Stimulated activated CD4-positive, alpha-beta T cell treated with anti-CD3 and anti-CD28 coated beads, Interleukin-12 subunit alpha, Interleukin-12 subunit beta, amount 100 ng/mL, for 24 hours (primary cell): Measurements from ENCODE around the gene RAPGEF2.
"Not testable (repeated sequence)": the region's sequence is repeated elsewhere in the genome, so short reads cannot be mapped to it uniquely, and the experiment has no call there.

Experiments used
- DNase-seq, 2 experiments: peaks; one replicate each; pipeline ENCODE4 v3.0.0-alpha.2; 2020; ENCODE audit warnings: low read depth in 2 of 2

Gene RAPGEF2

DNA sequence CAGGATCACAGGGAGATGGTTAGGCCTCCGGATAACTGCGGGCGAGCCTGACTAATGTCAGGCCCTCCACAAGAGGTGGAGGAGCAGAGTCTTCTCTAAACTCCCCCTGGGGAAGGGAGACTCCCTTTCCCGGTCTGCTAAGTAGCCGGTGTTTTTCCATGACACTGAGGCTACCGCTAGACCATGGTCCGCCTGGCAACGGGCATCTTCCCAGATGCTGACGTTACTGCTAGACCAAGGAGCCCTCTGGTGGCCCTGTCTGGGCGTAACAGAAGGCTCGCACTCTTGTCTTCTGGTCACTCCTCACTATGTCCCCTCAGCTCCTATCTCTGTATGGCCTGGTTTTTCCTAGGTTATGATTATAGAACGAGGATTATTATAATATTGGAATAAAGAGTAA, 213.0 kb downstream of the RAPGEF2 start:
- not testable (repeated sequence) for DNase-seq

DNA sequence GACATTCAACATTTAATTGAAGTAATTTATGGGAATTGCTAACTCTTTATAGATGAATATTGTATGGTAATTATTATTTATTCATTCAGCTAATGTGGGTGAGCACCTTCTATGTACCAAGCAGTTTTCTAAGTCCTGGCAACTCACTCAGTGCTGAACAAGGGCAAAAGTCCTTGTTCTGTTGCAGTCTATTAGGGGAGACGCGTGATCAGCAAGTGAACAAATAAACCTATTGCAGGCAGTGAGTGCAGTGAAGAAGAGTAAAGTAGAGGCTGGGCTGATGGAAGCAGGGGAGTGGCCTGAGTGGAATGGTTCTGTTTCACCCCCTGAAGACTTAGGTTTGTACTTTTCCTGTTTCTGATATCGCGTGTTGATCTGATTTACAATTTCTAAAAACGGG, 214.3 kb downstream of the RAPGEF2 start:
- DNase-seq: no peak

DNA sequence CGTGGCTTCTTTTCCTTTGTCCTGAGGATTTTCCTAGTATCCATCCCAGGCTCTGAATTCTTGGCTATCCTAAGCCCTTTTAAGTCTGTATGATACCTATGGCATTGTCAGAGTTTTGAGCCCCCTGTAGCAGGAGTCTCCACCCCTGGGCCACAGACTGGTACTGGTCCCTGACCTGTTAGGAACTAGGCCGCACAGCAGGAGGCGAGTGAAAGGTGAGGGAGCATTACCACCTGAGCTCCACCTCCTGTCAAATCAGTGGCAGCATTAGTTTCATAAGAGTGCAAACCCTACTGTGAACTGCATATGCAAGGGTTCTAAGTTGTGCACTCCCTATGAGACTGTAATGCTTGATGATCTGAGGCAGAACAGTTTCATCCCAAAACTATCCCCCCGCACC, 216.1 kb downstream of the RAPGEF2 start:
- no peak for DNase-seq

DNA sequence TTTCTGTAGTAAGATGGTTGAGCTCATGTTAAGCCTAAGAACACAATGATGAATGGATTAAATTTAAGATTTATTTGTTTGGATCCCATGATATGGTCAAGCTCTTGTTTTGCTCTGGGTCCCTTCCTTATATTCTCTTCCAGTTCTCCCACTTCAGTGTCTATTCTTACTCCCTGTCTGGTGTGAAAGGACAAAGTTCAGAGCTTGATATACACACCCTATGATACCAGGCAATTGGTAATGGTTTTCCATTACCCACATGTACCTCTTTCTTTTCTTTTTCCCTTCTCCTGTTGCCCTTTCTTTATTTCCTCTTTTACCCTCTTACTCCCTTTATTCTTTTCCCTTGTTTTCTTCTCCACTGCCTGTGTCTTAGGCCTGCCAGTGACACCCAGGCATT, 223.6 kb downstream of the RAPGEF2 start:
- DNase-seq: no peak

DNA sequence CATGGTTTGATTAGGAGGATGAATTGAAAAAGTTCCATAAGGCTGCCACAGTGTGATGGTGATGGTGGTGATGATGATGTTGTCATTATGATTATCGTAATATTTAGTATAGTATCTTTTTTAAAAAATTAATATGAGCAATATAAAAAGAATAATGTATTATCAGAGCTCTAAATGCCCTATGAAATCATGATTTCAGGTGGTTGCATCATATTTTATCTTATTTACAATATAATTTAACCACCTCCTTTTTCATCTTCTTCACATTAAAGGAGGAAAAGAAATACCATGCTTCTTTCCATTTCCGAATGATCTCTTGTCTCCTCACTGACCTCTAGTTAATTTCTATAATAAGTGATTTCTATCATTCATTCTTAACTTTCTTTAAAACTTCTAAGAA, 225.9 kb downstream of the RAPGEF2 start:
- no peak for DNase-seq

DNA sequence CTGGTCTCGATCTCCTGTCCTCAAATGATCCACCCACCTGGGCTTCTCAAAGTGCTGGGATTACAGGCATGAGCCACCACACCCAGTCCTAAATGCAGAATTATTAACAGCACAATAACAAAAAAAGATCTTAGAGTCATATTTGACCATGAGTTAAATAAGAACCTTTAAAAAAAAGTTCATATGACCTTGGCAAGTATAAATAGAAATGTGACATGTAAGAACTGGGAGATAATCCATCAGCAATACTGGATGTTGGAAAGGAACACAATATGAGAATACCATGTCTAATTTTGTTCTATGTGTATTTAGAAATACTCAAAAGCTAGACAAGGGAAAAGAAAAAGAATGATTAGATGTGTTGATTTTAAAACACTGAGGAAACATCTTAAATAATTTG, 231.6 kb downstream of the RAPGEF2 start:
- no peak for DNase-seq

DNA sequence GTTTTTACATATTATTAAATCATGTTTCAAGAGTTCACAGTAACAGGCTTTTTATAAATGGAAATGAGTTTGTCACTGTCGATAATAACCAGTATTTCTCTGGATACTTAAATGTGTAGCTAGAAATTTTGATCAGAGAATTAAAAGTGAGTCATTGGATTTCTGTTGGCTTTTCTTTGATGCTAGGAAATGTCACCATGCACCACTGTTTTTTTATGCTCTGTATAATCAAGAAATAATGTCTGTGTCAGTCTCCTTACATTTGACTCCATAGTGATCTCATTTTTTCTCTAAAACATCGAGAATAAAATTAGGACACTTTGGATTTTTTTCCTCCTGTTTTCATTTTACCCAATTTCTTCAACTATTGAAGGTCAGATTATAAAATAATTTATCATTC, 234.2 kb downstream of the RAPGEF2 start:
- DNase-seq: no peak

DNA sequence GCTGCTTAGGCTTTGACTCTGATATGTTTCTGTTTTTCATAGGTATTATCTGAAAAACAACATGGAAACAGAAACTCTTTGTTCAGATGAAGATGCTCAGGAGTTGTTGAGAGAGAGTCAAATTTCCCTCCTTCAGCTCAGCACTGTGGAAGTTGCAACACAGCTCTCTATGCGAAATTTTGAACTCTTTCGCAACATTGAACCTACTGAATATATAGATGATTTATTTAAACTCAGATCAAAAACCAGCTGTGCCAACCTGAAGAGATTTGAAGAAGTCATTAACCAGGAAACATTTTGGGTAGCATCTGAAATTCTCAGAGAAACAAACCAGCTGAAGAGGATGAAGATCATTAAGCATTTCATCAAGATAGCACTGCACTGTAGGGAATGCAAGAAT, 238.6 kb downstream of the RAPGEF2 start:
- DNase-seq: no peak

DNA sequence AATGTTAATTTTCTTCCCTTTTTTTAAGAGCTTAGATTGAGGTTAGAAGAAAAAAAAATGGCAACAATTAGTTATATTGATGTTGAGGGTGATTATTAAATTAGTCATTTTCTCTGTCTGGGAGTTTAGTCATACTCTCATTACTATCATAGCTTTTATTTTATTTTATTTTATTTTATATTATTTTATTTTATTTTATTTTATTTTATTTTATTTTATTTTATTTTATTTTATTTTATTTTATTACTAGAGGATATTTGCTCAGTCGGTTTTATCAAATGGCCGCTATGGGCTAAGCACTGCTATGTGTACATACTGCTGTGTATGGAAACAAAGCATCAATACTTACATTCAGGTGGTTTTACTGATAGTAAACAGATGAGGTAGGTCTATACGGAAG, 239.5 kb downstream of the RAPGEF2 start:
- no peak for DNase-seq

DNA sequence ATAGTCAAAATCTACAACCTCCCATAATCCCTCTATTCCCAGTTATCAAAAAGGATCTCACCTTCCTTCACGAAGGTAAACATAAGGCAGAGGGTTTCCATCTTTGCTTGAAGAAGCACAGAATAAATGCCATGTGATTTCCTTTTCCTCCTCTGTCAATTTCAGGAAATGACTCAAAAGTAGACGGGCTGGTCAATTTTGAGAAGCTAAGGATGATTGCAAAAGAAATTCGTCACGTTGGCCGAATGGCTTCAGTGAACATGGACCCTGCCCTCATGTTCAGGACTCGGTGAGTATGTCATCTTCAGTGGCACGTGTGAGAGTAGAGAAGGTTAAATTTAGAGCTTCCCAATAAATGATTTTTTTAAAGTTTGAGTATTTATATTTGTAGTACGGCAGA, 240.2 kb downstream of the RAPGEF2 start:
- no peak for DNase-seq

DNA sequence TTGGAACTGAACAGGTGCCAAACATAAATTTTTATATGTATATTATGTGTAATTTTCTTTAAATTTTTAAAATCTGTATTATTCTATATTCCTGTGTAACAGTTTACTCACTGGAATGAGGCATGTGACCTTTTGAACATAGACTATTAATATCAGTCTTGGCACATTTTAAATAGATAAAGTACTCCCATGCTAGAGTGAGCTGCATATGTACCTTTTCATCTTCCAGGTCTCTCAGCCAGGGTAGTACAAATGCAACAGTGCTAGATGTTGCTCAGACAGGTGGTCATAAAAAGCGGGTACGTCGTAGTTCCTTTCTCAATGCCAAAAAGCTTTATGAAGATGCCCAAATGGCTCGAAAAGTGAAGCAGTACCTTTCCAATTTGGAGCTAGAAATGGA, 242.0 kb downstream of the RAPGEF2 start:
- DNase-seq: no peak

DNA sequence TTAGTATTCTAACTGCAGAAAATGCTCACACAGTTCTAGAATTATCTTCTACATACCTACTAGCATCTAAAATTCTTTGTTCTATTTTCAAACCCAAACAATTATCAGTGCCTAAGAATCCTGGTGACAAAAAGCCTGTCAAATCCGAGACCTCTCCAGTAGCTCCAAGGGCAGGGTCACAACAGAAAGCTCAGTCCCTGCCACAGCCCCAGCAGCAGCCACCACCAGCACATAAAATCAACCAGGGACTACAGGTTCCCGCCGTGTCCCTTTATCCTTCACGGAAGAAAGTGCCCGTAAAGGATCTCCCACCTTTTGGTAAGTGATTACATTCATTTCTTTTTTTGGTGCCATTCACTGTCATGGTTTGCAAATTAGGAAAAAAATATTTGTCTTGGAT, 243.8 kb downstream of the RAPGEF2 start:
- no peak for DNase-seq

DNA sequence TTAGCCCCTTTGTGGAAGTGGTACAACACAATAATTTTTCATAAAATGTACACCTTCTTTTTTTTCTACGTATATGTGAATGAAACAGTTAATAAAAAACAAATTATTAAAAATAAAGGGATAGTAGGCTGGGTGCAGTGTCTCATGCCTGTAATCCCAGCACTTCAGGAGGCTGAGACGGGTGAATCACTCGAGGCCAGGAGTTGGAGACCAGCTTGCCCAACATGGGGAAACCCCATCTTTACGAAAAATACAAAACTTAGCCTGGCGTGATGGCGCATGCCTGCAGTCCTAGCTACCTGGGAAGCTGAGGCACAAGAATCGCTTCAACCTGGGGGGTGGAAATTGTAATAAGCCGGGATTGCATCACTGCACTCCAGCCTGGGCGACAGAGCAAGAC, 244.9 kb downstream of the RAPGEF2 start:
- no peak for DNase-seq

DNA sequence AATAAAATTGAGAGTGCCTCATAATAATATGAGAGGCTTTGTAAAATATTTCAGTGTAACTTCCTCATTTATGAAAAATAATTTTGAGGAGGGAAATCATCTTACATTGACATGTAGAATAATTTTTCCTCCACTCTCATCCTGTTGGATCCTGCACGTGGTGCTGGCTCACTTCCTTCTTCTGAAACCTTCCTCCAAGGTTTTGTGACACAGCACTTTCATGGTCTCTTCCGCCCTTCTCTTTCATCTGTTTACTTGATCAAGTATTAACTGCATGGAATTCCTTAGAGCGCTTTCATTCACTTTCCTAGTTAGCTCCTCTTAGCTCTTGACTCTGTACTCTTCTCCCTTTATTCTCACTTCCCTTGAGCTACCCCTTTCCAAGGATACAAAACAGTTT, 246.5 kb downstream of the RAPGEF2 start:
- no peak for DNase-seq

DNA sequence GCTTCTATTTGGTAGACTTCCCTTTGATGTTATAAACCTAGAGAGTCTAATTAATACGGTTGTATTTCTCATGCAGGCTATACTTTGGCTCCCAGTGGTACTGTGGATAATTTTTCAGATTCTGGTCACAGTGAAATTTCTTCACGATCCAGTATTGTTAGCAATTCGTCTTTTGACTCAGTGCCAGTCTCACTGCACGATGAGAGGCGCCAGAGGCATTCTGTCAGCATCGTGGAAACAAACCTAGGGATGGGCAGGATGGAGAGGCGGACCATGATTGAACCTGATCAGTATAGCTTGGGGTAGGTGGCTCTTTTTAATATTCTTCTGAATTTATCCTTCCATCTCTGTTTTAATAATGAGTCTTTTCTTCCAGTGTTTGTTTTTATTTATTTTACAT, 249.7 kb downstream of the RAPGEF2 start:
- DNase-seq: no peak

DNA sequence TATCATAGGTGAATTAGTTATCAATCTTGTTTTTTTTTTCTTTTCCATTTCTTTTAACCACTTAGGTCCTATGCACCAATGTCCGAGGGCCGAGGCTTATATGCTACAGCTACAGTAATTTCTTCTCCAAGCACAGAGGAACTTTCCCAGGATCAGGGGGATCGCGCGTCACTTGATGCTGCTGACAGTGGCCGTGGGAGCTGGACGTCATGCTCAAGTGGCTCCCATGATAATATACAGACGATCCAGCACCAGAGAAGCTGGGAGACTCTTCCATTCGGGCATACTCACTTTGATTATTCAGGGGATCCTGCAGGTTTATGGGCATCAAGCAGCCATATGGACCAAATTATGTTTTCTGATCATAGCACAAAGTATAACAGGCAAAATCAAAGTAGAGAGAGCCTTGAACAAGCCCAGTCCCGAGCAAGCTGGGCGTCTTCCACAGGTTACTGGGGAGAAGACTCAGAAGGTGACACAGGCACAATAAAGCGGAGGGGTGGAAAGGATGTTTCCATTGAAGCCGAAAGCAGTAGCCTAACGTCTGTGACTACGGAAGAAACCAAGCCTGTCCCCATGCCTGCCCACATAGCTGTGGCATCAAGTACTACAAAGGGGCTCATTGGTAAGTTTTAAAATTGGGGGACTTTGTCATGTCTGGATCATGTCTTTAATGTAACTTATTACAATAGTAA, 250.7 kb downstream of the RAPGEF2 start:
- DNase-seq: no peak

DNA sequence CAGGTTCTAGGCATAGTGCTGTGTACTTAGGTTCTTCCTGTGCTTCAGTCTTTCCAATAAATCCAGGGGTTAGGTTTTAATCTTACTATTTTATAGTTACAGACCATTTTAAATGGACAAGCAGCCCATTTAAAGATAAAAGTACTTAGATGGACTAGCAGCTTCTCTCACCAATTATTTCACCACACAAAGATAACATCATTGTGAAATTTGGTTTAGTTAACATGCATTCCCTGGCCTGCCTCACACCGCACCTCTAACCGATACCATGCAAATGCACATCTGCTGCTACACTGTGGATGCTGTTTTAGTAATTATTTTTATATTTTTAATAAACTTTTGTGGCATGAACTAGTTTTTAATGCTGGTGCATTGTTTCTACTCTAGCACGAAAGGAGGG, 252.6 kb downstream of the RAPGEF2 start:
- DNase-seq: no peak

DNA sequence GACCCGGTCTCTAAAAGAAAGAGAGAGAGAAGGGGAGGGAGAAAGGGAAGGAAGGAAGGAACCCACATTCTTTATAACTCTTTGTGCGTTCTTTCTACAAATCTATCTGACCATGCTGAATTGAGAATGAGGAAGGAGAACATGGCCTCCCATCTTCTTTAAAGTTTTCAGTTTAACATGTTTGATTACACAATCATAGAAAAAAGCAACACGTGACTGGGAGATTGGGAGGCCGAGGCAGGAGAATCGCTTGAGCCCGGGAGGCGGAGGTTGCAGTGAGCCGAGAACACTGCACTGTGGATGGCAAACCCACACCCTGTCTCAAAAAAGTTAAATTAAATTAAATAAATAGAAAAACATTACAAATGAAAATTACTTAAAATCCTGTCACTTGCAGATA, 254.5 kb downstream of the RAPGEF2 start:
- no peak for DNase-seq

DNA sequence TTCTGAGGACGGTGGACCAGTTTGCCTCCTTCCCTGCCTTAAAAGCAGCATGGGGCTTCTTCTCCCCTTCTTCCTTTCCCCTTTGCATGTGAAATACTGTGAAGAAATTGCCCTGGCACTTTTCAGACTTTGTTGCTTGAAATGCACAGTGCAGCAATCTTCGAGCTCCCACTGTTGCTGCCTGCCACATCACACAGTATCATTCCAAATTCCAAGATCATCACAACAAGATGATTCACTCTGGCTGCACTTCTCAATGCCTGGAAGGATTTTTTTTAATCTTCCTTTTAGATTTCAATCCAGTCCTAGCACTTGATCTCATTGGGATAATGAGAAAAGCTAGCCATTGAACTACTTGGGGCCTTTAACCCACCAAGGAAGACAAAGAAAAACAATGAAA, 255.3 kb downstream of the RAPGEF2 start:
- DNase-seq: no peak

DNA sequence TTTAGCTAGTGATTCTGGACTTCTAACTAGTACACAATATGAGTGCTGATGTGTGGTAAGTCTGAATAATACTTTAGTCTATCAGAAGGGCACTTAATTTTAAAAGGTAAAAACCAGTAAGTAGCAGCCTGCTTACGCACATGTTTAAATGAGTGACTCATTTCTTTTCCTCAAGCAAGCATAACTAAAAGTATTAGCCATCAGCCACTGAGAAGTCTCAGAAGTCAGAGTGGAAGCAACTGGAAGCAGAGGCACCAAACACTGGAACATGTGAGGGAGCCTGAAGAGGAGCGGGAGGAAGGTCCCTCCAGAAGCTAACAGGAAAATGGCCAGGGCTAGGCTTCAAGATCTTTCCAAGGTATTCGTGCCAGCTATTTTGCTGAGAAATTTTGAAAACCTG, 257.7 kb downstream of the RAPGEF2 start:
- DNase-seq: no peak

DNA sequence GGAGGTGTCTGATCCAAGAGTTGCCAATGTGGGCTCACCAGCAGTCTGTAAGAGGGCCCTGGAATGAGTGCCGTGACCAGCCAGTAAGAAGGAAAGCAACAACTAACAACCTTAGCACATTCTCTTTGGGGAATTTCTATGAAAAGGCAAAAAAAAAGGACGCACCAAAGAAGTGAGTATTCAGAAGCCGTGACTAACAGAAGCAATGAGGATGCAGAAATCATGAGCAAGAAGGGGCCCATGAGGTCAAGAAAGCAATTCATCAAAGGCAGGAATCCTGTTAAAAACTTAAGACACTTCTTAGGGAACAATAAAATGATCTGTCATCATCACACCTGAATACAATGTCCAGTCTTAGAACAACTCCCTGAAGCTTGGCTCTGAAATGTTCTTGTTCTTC, 260.5 kb downstream of the RAPGEF2 start:
- no peak for DNase-seq

DNA sequence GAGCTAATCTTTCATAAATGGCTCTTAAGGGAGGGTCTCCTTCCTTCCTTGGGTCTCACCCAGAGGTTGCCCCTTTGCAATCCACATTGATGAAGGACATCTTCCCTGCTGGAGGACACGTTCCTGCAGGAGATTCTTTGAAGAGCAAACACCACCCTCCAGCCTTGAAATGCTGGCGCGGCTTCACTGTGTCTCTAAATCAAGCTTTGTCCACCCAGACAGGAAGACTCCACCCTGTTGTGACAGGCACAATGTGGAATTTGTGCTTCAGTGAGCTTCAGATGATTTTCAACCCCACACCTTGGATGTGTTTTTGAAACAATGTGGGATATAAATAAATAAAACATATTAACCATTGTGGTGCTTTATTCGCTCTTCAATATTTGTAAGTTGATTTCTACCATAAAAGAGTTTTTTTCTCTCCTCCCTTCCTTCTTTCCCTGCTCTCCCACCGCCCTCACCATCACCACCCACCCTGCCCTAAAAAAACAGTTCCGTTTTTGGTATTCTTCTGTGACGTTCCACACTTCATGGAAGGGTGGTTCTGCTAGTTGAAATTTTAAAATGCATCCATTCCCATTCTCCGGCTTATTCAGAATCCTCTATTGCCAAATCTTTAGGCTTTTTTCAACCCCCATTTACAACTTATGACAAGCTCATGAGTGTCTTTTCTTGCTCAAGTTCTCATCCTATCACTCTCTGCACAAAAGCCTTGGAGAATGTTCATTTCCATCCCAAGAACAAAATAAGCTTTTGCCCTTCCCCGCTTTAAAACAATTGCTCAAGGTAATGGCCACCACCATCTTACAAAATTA, 264.3 kb downstream of the RAPGEF2 start:
- no peak for DNase-seq

DNA sequence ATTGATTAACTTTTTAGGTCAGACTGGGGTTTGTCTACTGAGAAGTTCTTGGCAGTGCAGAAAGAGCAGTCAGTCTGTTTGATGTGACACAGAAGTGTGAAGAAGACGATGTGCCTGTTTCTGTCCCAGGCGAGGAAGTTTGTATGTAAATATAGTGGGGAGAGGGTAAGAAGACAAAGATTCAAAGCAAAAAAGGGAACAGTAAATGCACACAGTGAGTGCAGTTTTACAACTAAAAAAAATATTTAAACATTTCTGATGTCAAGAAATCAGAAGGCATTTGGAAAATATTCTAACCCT, 264.9 kb downstream of the RAPGEF2 start:
- no peak for DNase-seq

DNA sequence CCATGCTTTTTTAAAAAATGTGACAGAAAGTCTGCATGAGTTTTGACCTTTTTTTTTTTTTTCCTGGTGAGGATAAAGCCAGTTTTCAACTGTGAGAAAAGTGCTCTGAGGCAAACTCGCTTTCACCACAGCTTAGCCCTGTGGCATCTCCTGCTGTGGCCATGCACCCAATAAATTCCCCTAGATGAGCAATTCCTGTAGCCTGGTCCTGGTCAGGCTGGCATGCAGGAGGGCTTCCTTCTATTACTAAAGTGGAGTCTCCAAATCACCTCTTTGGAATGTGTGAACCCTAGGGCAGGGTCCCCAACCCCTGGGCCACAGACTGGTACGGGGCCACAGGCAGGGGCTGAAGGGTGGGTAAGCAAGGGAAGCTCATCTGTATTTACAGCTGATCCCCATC, 265.4 kb downstream of the RAPGEF2 start:
- DNase-seq: no peak
